Endothelial cell (in vitro differentiated cells): ENCODE measurements around the gene PLCG2. TPM values are rescaled to one million over a fixed set of nuclear protein-coding genes. Genes with fewer than 3 reads are reported as not detected.
"Not testable (repeated sequence)": the region's sequence is repeated elsewhere in the genome, so short reads cannot be mapped to it uniquely, and the experiment has no call there.

Experiments
- DNase-seq: peaks from one replicate; pipeline ENCODE4 v3.0.0; 2021; ENCODE audit warnings: low spot score
- H3K27ac Mint-ChIP-seq: one replicate; pipeline ENCODE4 v1.8.0; 2021; ENCODE audit warnings: mixed read lengths, inconsistent platforms; ENCODE audit not compliant: unreplicated experiment
- H3K27me3 Mint-ChIP-seq: one replicate; pipeline ENCODE4 v1.8.0; 2021; ENCODE audit warnings: mild to moderate bottlenecking, moderate library complexity, mixed read lengths, inconsistent platforms; ENCODE audit not compliant: unreplicated experiment
- H3K36me3 Mint-ChIP-seq: one replicate; pipeline ENCODE4 v1.8.0; 2021; ENCODE audit warnings: mild to moderate bottlenecking, low read depth, mixed read lengths, inconsistent platforms; ENCODE audit not compliant: unreplicated experiment
- H3K4me1 Mint-ChIP-seq: one replicate; pipeline ENCODE4 v1.8.0; 2021; ENCODE audit warnings: mild to moderate bottlenecking, mixed read lengths, inconsistent platforms; ENCODE audit not compliant: unreplicated experiment
- H3K4me3 Mint-ChIP-seq: one replicate; pipeline ENCODE4 v1.8.0; 2021; ENCODE audit warnings: mild to moderate bottlenecking, mixed read lengths, inconsistent platforms; ENCODE audit not compliant: unreplicated experiment
- H3K9me3 Mint-ChIP-seq: one replicate; pipeline ENCODE4 v1.8.0; 2021; ENCODE audit warnings: mixed read lengths, inconsistent platforms; ENCODE audit not compliant: unreplicated experiment
- CTCF ChIP-seq: fragments of 200-600 bp; sonication (generic); IDR thresholded peaks from one replicate; pipeline ENCODE4 v1.5.0; 2021; ENCODE audit warnings: antibody characterized with exemption; ENCODE audit not compliant: unreplicated experiment
- total RNA-seq: library from RNA; stranded (reverse); fragmentation: NEBNext Ultra II Directional; extraction: Animal tissue kit (Norgen Biotek cat#: 25700); gene quantifications from one replicate; pipeline ENCODE4 v1.2.1, GENCODE V29; 2021; ENCODE audit not compliant: unreplicated experiment

PLCG2 gene
- total RNA-seq, 1 donor from 2014 or later, result 103 TPM

- Mint-ChIP-seq H3K36me3 (no peaks in the 10 kb centered on the region), H3K27me3 (no peaks in the 10 kb centered on the region), H3K4me3 (no peak overlapping the region), H3K4me1 (peaks cover 37% of the 10 kb centered on the region), H3K9me3 (no peaks in the 10 kb centered on the region), H3K27ac (no peak overlapping the region)
- no peak for DNase-seq
- TF ChIP-seq CTCF, result no peak
These were observed 26.2 kb upstream of the PLCG2 start for GRCh38 chr16:81752876-81753227.

GRCh38 chr16:81754858-81755257 is 24.2 kb upstream of the PLCG2 start:
- DNase-seq, result no peak
- peaks cover 32% of the 10 kb centered on the region for H3K4me1 Mint-ChIP-seq
- peaks cover 2% of the 10 kb centered on the region for H3K27me3 Mint-ChIP-seq
- H3K9me3 Mint-ChIP-seq, result no peaks in the 10 kb centered on the region
- no peaks in the 10 kb centered on the region for H3K36me3 Mint-ChIP-seq
- no peak overlapping the region for H3K27ac Mint-ChIP-seq
- TF ChIP-seq CTCF, result no peak
- no peak overlapping the region for H3K4me3 Mint-ChIP-seq

GRCh38 chr16:81755915-81756614 is 23.0 kb upstream of the PLCG2 start:
- peak overlapping the region; percentile 76 for H3K4me3 Mint-ChIP-seq
- no peaks in the 10 kb centered on the region for H3K36me3 Mint-ChIP-seq
- TF ChIP-seq CTCF, result no peak
- peaks cover 32% of the 10 kb centered on the region for H3K4me1 Mint-ChIP-seq
- H3K9me3 Mint-ChIP-seq, result no peaks in the 10 kb centered on the region
- H3K27me3 Mint-ChIP-seq, result peaks cover 2% of the 10 kb centered on the region
- DNase-seq, result peak; percentile 62
- peak overlapping the region; percentile 86 for H3K27ac Mint-ChIP-seq

- Mint-ChIP-seq H3K27ac (peak overlapping the region; percentile 86), H3K36me3 (no peaks in the 10 kb centered on the region), H3K9me3 (no peaks in the 10 kb centered on the region), H3K4me3 (peak overlapping the region; percentile 76), H3K27me3 (peaks cover 2% of the 10 kb centered on the region), H3K4me1 (peaks cover 32% of the 10 kb centered on the region)
- DNase-seq, result no peak
- TF ChIP-seq CTCF, result no peak
These were observed 22.3 kb upstream of the PLCG2 start for GRCh38 chr16:81756615-81757356.

- Mint-ChIP-seq H3K36me3 (no peaks in the 10 kb centered on the region), H3K4me3 (no peak overlapping the region), H3K9me3 (no peaks in the 10 kb centered on the region), H3K4me1 (peaks cover 30% of the 10 kb centered on the region), H3K27me3 (peaks cover 2% of the 10 kb centered on the region), H3K27ac (no peak overlapping the region)
- TF ChIP-seq CTCF, result no peak
- no peak for DNase-seq
These were observed 20.7 kb upstream of the PLCG2 start for GRCh38 chr16:81758376-81758775.

GRCh38 chr16:81762322-81762721 is 16.8 kb upstream of the PLCG2 start:
- not testable (repeated sequence) for H3K4me3 Mint-ChIP-seq, H3K9me3 Mint-ChIP-seq, H3K27ac Mint-ChIP-seq, H3K36me3 Mint-ChIP-seq, H3K27me3 Mint-ChIP-seq, DNase-seq
- H3K4me1 Mint-ChIP-seq, result peaks cover 22% of the 10 kb centered on the region
